Nucleus accumbens (tissue), 56 donors: ENCODE results near the gene CD81.
A peak's percentile ranks its signal among the peaks of the same experiment; 100 is the strongest.
"Not testable (repeated sequence)": the region's sequence is repeated elsewhere in the genome, so short reads cannot be mapped to it uniquely, and the experiment has no call there.

ENCODE experiments used
- DNase-seq, 56 donors: peaks; one replicate each; lab custom pipeline; 2025; lab: John Stamatoyannopoulos, UW

Gene CD81

GRCh38 chr11:2376751-2377451 is at the start of gene CD81:
CD81 (plus strand) TSS chr11:2377310; CDS start chr11:2377550, 240 bp downstream.
- DNase-seq = peak in 35 of 56 donors; percentile 21 to 81 (median 53)

- DNase-seq = peak in 17 of 56 donors; percentile 7 to 56 (median 29)
These were observed 49.1 kb upstream of the CD81 start for GRCh38 chr11:2328021-2328420.

GRCh38 chr11:2328656-2329354 is 48.3 kb upstream of the CD81 start:
- no peak for DNase-seq

GRCh38 chr11:2329551-2329950 is 47.6 kb upstream of the CD81 start:
- DNase-seq = no peak

GRCh38 chr11:2330696-2331095 is 46.4 kb upstream of the CD81 start:
- DNase-seq = no peak

GRCh38 chr11:2331404-2331803 is 45.7 kb upstream of the CD81 start:
- no peak for DNase-seq

- not testable (repeated sequence) for DNase-seq
These were observed 44.5 kb upstream of the CD81 start for GRCh38 chr11:2332569-2332968.

GRCh38 chr11:2333486-2334205 is 43.5 kb upstream of the CD81 start:
- DNase-seq = not testable (repeated sequence)

GRCh38 chr11:2335286-2335685 is 41.8 kb upstream of the CD81 start:
- DNase-seq = not testable (repeated sequence)

GRCh38 chr11:2338760-2339159 is 38.4 kb upstream of the CD81 start:
- not testable (repeated sequence) for DNase-seq

GRCh38 chr11:2342557-2342956 is 34.6 kb upstream of the CD81 start:
- no peak for DNase-seq

- DNase-seq = no peak
These were observed 34.1 kb upstream of the CD81 start for GRCh38 chr11:2342981-2343380.

GRCh38 chr11:2343502-2343901 is 33.6 kb upstream of the CD81 start:
- no peak for DNase-seq

- DNase-seq = no peak
These were observed 32.1 kb upstream of the CD81 start for GRCh38 chr11:2345050-2345449.

GRCh38 chr11:2346014-2346413 is 31.1 kb upstream of the CD81 start:
- DNase-seq = no peak

GRCh38 chr11:2346586-2347307 is 30.4 kb upstream of the CD81 start:
- no peak for DNase-seq

- DNase-seq = no peak
These were observed 29.7 kb upstream of the CD81 start for GRCh38 chr11:2347308-2347830.

GRCh38 chr11:2348986-2349385 is 28.1 kb upstream of the CD81 start:
- no peak for DNase-seq

GRCh38 chr11:2351701-2352100 is 25.4 kb upstream of the CD81 start:
- DNase-seq = no peak

GRCh38 chr11:2352420-2352819 is 24.7 kb upstream of the CD81 start:
- DNase-seq = no peak
